ENCODE measurements around the gene MRPL38.
A peak's percentile ranks its signal among the peaks of the same experiment; 100 is the strongest.

MRPL38 gene

DNA sequence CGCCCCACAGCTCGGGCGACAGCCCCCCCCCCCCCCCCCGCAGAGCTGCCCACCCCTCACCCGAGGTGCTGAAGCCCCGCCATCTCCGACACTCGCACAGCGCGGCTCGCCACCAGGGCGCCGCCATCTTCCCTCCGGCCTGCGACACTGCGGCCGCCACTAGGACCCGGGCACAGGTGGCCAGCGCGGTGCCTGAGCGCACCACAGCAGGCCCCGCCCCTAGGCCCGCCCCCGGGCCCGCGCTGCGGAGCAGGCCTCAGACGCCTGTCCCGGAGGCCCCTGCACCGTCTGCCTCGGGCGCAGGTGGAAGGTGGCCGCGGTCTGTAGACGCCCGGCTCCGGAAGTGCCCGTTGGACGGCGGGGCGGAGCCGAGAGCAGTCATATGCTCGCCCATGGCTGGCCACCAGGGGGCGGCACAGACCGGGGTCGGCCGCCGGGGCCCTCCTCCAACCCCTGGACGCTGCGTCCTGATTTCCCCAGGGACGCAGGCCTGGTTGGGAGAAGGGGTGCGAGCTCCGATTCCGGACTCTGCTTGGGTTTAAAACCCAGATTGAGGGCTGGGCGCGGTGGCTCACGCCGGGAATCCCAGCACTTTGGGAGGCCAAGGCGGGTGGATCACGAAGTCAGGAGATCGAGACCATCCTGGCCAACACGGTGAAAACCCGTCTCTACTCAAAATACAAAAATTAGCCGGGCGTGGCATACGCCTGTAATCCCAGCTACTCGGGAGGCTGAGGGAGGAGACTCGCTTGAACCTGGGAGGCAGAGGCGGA is at the start of gene MRPL38:
Gene MRPL38, minus strand, starts transcription at position 136 of the 773 bp plus-strand sequence. Its CDS starts 9 bp downstream, at position 127.
- DNase-seq: peak; percentile 79

GRCh38 chr17:75950855-75951554 is 46.3 kb upstream of the MRPL38 start:
- DNase-seq: no peak

DNA sequence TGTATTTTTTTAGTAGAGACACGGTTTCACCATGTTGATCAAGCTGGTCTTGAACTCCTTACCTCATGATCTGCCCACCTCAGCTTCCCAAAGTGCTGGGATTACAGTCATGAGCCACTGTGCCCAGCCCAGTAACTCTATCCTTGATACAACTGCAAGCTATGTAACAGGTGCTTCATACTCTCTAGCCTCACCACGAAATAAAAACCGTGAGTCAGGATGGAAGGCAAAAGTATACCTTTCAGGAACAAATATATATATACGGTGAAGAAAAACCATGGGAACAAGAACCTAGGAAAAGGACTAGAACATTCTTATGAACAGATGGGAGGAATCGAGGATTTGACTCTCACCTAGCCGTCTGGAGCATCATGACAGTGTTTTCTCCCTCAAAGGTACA is 45.7 kb upstream of the MRPL38 start:
- DNase-seq: no peak

DNA sequence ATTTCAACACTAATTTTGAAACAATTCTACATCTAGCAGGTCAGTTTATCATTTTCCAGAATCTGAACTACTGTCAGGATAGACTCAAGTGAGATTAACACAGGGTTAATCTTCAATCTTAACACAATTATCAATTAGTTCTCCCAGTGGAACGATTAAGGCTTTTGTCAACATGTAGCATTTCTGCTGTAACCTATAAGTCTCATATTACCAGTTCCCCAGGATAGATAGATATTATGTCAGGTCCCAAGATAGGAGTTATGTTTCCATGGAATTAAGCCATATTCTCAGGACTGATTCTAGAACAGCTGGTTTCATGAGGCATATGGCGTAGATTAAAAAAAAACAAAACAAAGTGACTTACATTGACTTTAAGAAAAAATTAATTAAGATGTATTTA is 40.5 kb upstream of the MRPL38 start:
- no peak for DNase-seq

- DNase-seq: no peak
These were observed 38.8 kb upstream of the MRPL38 start for GRCh38 chr17:75943491-75943890.

DNA sequence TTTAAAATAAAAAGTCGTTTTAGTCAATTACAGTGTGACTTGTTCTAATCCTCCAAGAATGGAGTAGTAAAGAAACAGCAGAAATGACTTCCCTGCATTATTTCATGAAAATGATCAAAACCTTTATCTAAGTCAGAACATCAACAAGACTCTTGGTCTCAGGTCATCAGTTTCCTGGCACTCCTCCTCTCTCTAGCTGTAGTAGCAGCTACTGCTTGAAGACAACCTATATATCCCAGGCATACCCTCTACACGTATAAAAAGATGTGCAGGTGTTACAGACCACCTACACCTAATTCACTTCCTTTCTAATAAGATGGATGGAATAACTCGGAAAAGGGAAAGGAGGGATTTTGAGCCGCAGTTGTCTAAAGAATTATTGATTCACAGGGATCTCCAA is 37.8 kb upstream of the MRPL38 start:
- no peak for DNase-seq

GRCh38 chr17:75941442-75941819 is 36.7 kb upstream of the MRPL38 start:
- DNase-seq: no peak

- peak; percentile 79 for DNase-seq
These were observed 36.2 kb upstream of the MRPL38 start, which contains the start of gene FBF1 for GRCh38 chr17:75940727-75941441. TSS of gene FBF1 (minus strand) at chr17:75941042. CDS start at chr17:75938149, 2,893 bp downstream.

- DNase-seq: no peak
These were observed 33.0 kb upstream of the MRPL38 start for GRCh38 chr17:75937652-75938051.

DNA sequence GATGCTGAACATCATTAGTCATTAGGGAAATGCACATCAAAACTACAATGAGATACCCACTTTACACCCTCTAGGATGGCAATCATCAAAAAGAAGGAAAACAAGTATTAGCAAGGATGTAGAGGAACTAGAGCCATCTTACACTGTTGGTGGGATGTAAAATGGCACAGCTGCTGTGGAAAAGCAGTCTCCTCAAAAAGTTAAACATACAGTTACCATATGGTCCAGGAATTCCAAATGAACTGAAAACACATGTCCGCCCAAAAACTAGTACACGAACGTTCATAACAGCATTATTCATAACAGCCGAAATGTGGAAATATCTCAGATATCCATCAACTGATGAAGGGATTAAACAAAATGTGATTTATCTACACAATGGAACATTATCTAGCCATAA is 29.1 kb upstream of the MRPL38 start:
- DNase-seq: no peak

- DNase-seq: no peak
These were observed 28.2 kb upstream of the MRPL38 start for GRCh38 chr17:75932852-75933251.

DNA sequence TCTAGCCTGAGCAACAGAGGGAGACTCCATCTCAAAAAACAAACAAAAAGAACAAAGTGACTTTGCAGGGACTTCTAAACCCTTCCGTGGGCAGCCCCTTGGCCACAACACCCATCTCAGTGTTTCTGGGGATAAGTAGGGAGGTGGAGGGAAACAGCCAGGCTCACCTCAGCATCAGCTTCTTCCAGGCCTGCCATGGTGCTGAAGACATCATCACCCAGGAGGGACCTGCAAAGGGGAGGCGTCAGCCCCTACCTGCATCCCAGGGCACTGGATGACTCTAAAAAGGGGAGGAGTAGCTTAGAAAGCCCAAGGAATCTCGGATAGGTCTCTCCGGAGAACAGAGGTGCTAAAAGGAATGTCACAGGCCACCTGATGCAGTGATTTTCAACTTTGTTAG is 26.4 kb upstream of the MRPL38 start:
- DNase-seq: no peak

DNA sequence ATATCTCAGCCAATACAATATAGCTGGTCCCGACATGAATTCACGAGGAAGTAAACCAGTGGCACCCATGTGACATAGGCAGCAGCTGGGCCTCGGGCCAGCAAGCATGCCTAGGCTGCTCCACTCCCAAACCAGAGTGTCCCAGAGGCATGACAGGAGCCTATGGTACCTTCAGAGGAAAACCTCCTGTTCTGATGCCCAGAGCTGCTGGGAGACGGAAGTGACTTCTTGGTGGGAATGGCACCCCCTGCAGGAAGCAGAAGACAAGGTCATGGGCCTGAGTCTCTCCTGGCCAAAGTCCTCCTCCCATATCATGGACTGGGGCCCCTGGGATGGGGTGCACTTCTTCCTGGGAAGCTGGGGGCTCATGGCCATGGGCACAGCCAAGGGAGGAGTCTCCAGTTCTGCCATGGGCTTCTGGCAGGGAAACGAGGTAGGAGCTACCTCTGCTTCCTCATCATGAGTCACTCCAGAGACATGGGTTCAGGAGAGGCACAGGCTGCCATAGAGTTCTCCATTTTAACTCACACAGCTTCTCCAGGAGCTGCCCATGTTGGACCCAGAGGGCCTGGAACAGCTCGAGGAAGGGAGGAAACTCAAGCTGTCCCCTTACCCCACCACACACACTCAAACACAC is 22.7 kb upstream of the MRPL38 start:
- DNase-seq: no peak

GRCh38 chr17:75926456-75926855 is 21.8 kb upstream of the MRPL38 start:
- DNase-seq: no peak

GRCh38 chr17:75925912-75926311 is 21.2 kb upstream of the MRPL38 start:
- DNase-seq: no peak

DNA sequence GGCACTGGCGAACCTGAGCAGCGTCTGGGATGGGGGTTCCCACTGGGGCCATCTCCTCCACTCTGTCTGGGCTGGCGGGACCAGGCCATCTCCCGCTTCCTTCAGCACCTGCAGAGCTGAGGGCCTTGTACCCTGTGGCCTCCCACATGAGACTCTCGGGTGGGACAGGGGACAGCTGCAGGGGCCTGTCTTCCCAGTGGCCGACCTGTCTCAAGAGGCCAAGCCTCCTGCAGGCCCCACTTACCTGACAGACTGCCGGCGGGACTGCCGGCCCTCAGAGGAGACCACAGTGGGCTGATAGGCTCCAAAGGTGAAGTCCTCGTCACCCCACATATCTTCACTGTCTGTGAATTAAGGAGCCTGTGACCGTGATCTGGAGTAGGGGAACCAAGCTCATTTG is 20.4 kb upstream of the MRPL38 start:
- DNase-seq: no peak

- no peak for DNase-seq
These were observed 18.5 kb upstream of the MRPL38 start for GRCh38 chr17:75922963-75923874.

GRCh38 chr17:75922173-75922961 is 17.7 kb upstream of the MRPL38 start:
- DNase-seq: no peak

- DNase-seq: no peak
These were observed 16.9 kb upstream of the MRPL38 start for GRCh38 chr17:75921596-75921995.

DNA sequence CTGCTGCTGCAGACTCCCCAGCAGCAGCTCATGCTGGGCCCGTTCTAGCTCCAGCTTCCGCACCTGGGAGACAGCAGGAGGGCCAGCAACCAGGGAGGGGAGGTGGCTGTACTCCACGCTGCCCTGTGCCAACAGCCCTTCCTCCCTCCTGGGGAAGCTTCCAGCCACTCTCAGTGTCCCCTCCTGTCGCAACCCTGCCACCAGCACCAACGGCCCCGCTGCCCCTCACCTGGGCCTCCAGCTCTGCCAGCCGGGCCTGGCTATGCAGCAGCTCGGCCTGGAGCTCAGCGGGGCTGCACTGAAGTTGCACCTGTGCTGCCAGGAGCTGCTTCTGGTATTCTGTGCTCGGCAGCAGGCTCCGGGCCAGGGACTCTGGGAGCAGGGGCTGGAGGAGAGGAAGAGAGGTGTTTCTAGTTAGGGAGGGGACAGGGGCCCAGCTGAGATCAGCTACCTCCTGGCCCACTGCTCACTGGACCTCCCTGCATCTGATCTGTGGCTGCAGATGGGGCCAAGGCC is 15.4 kb upstream of the MRPL38 start:
- no peak for DNase-seq

- DNase-seq: no peak
These were observed 14.9 kb upstream of the MRPL38 start for GRCh38 chr17:75919611-75920010.

Measured in DMS79 (cell line).